B cell (primary cell): ENCODE results near the gene MYZAP. TPM values are rescaled to one million over a fixed set of nuclear protein-coding genes. Genes with fewer than 3 reads are reported as not detected.

ENCODE experiments used
- ATAC-seq: fragments of 200-7000 bp; cut with Tn5 transposase; one replicate; pipeline ENCODE4 v1.10.0; 2021; ENCODE audit warnings: low read depth, mild to moderate bottlenecking, moderate number of reproducible peaks, moderate library complexity
- CTCF ChIA-PET: fragments of 350-600 bp; sonication (Branson Sonifier 250); formaldehyde crosslinking; loops from one replicate; lab custom pipeline; 2021; ENCODE audit warnings: antibody characterized with exemption, inconsistent platforms; lab: Charles Lee
- POLR2A ChIA-PET: fragments of 350-600 bp; sonication (Branson Sonifier 250); formaldehyde crosslinking; loops from one replicate; lab custom pipeline; 2021; ENCODE audit warnings: antibody characterized with exemption; lab: Charles Lee
- DNase-seq: peaks from one replicate; pipeline ENCODE4 v3.0.0; 2013
- H2AFZ ChIP-seq: 2 replicates; pipeline ENCODE4 v1.6.1; 2012; ENCODE audit warnings: mild to moderate bottlenecking, low read depth, low read length; ENCODE audit not compliant: insufficient read depth, poor library complexity, severe bottlenecking
- H3K27ac ChIP-seq, 2 donors: 1 replicate in 1 of 2; 2 replicates in 1 of 2; pipeline ENCODE4 v1.5.1; 2012 to 2013; ENCODE audit warnings: low read length in 2 of 2, mild to moderate bottlenecking in 2 of 2, moderate library complexity in 1 of 2
- H3K27me3 ChIP-seq, 4 experiments: fragments of 200-600 bp in 1 of 4; sonication (generic) in 1 of 4; replicated peaks in 1 of 4; 1 replicate in 2 of 4; 2 replicates in 2 of 4; pipeline versions ENCODE4 v1.6.1 to v1.7.0; 2013 to 2016; ENCODE audit warnings: low read length in 3 of 4, mild to moderate bottlenecking in 2 of 4, mixed read lengths in 1 of 4, moderate library complexity in 1 of 4; ENCODE audit not compliant: insufficient read depth in 4 of 4, control insufficient read depth in 3 of 4; ENCODE audit errors: control extremely low read depth in 1 of 4
- H3K36me3 ChIP-seq, 2 experiments: replicated peaks in 1 of 2; 1 replicate in 1 of 2; 2 replicates in 1 of 2; pipeline versions ENCODE4 v1.6.1 to v1.7.1; 2013; ENCODE audit warnings: low read length in 1 of 2; ENCODE audit not compliant: insufficient read depth in 2 of 2, control insufficient read depth in 1 of 2; ENCODE audit errors: control extremely low read depth in 1 of 2, extremely low read depth in 1 of 2
- H3K4me1 ChIP-seq, 2 donors: fragments of 200-600 bp in 1 of 2; sonication (generic) in 1 of 2; 1 replicate in 1 of 2; 2 replicates in 1 of 2; pipeline versions ENCODE4 v1.5.1 to v1.6.1; 2013 to 2017; ENCODE audit warnings: low read length in 2 of 2; ENCODE audit not compliant: control insufficient read depth in 2 of 2, insufficient read depth in 2 of 2
- H3K4me2 ChIP-seq: replicated peaks from 2 replicates; pipeline ENCODE3; 2012; ENCODE audit warnings: mild to moderate bottlenecking, low read depth, low read length; ENCODE audit not compliant: poor library complexity, severe bottlenecking
- H3K4me3 ChIP-seq, 5 experiments: fragments of 200-600 bp in 1 of 5; sonication (generic) in 1 of 5; 1 replicate in 3 of 5; 2 replicates in 2 of 5; pipeline versions ENCODE4 v1.5.1 to v1.7.0; 2011 to 2016; ENCODE audit warnings: low read length in 4 of 5, mild to moderate bottlenecking in 4 of 5, low read depth in 2 of 5, control low read depth in 1 of 5, moderate library complexity in 1 of 5; ENCODE audit not compliant: insufficient read depth in 1 of 5; ENCODE audit errors: control extremely low read depth in 1 of 5, extremely low read depth in 1 of 5
- H3K79me2 ChIP-seq: fragments of 200-600 bp; sonication (generic); one replicate; pipeline ENCODE4 v1.6.0; 2016; ENCODE audit warnings: low read length; ENCODE audit not compliant: control insufficient read depth, insufficient read depth
- H3K9ac ChIP-seq: fragments of 200-600 bp; sonication (generic); 2 replicates; pipeline ENCODE4 v1.6.1; 2017; ENCODE audit warnings: mild to moderate bottlenecking, low read length, moderate library complexity
- H3K9me3 ChIP-seq, 3 donors: one replicate each; pipeline versions ENCODE4 v1.6.1 to v1.7.1; 2013; ENCODE audit warnings: low read length in 2 of 3; ENCODE audit not compliant: control insufficient read depth in 2 of 3, insufficient read depth in 1 of 3; ENCODE audit errors: control extremely low read depth in 1 of 3
- H4K20me1 ChIP-seq: 2 replicates; pipeline ENCODE4 v1.6.0; 2012; ENCODE audit warnings: mild to moderate bottlenecking, low read length; ENCODE audit not compliant: insufficient read depth, control insufficient read depth, poor library complexity, severe bottlenecking
- H3K27ac Mint-ChIP-seq: one replicate; pipeline ENCODE4 v1.8.0; 2021; ENCODE audit warnings: mixed read lengths
- H3K27me3 Mint-ChIP-seq: one replicate; pipeline ENCODE4 v1.8.0; 2021; ENCODE audit warnings: mixed read lengths
- H3K4me1 Mint-ChIP-seq: one replicate; pipeline ENCODE4 v1.8.0; 2021; ENCODE audit warnings: mixed read lengths
- H3K4me3 Mint-ChIP-seq: one replicate; pipeline ENCODE4 v1.8.0; 2021; ENCODE audit warnings: mixed read lengths
- H3K9me3 Mint-ChIP-seq: one replicate; pipeline ENCODE4 v1.8.0; 2022; ENCODE audit warnings: mixed read lengths; ENCODE audit not compliant: insufficient read depth
- EZH2 ChIP-seq: IDR thresholded peaks from 2 replicates; pipeline ENCODE4 v1.6.1; 2012; ENCODE audit warnings: borderline replicate concordance, low read depth, mild to moderate bottlenecking, moderate library complexity, low read length; ENCODE audit not compliant: insufficient read depth, poor library complexity, severe bottlenecking
- WGBS: methylation state at CpG from one replicate; pipeline ENCODE4 v1.1.5; 2013; ENCODE audit warnings: missing lambda C conversion rate; ENCODE audit not compliant: insufficient coverage; 5-methylcytosine and 5-hydroxymethylcytosine counted together
- intact Hi-C: fragments of 100-400 bp; cut with micrococcal nuclease; formaldehyde crosslinking; loops from one replicate; pipeline ENCODE4 v1.10.0; 2022
- polyA plus RNA-seq: library from polyadenylated mRNA; depleted of rRNA; stranded (reverse); fragments of >200 nt; gene quantifications from 2 replicates; pipeline ENCODE4 v1.2.3, GENCODE V29; 2012
- total RNA-seq, 2 donors: library from RNA; stranded (reverse); fragments of 120-200 nt in 1 of 2; gene quantifications; 1 replicate in 1 of 2; 2 replicates in 1 of 2; pipeline versions ENCODE4 v1.2.3 to v1.2.4, GENCODE V29; 2013 to 2022
- TF ChIP-seq, protein P1 (sequence below): fragments of 200-600 bp; IDR thresholded peaks from one replicate; pipeline ENCODE4 v1.8.0; 2022; ENCODE audit warnings: antibody characterized with exemption, mild to moderate bottlenecking

The MYZAP gene
- total and polyA plus RNA-seq, 2 donors (not counting 1 experiment from before 2014, with no cell fraction given) = 1.0 to 2.8 TPM

GRCh38 chr15:57548351-57548750 is 43.4 kb upstream of the MYZAP start:
- intact Hi-C loops = no loop called here
- no peak for ATAC-seq

GRCh38 chr15:57548835-57549234 is 42.9 kb upstream of the MYZAP start:
- H3K27ac Mint-ChIP-seq = no peak overlapping the region
- Histone ChIP-seq H3K9me3 (no peaks in the 10 kb centered on the region), H4K20me1 (no peaks in the 10 kb centered on the region), H3K9ac (no peak overlapping the region), H3K27ac (no peak overlapping the region), H3K4me3 (no peak overlapping the region), H2AFZ (no peak overlapping the region), H3K4me1 (no peaks in the 10 kb centered on the region), H3K4me2 (no peak overlapping the region), H3K79me2 (no peaks in the 10 kb centered on the region), H3K27me3 (peaks cover 0 to 4% (median 0%) of the 10 kb centered on the region in 4 experiments), H3K36me3 (no peaks in the 10 kb centered on the region)
- DNase-seq (no peak), ATAC-seq (no peak)
- ChIA-PET CTCF (interaction anchor here (0.7 to 1.7 kb wide), 5 partner anchors 11 to 311 kb away, joined by 3 to 5 read pairs (median 3); no protein-coding TSS in a partner anchor), POLR2A (no interaction called here)
- TF ChIP-seq EZH2 = no peak
- TF ChIP-seq, protein P1, sequence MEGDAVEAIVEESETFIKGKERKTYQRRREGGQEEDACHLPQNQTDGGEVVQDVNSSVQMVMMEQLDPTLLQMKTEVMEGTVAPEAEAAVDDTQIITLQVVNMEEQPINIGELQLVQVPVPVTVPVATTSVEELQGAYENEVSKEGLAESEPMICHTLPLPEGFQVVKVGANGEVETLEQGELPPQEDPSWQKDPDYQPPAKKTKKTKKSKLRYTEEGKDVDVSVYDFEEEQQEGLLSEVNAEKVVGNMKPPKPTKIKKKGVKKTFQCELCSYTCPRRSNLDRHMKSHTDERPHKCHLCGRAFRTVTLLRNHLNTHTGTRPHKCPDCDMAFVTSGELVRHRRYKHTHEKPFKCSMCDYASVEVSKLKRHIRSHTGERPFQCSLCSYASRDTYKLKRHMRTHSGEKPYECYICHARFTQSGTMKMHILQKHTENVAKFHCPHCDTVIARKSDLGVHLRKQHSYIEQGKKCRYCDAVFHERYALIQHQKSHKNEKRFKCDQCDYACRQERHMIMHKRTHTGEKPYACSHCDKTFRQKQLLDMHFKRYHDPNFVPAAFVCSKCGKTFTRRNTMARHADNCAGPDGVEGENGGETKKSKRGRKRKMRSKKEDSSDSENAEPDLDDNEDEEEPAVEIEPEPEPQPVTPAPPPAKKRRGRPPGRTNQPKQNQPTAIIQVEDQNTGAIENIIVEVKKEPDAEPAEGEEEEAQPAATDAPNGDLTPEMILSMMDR = no peak
- no peak overlapping the region for H3K4me3 Mint-ChIP-seq
- intact Hi-C loops = no loop called here
- H3K4me1 Mint-ChIP-seq = no peaks in the 10 kb centered on the region
- peaks cover 14% of the 10 kb centered on the region for H3K27me3 Mint-ChIP-seq
- 80% methylated on average over 5 of the region's 5 CpGs for WGBS
- no peaks in the 10 kb centered on the region for H3K9me3 Mint-ChIP-seq

More at GRCh38 chr15:57548351-57548750, 43.4 kb upstream of the MYZAP start:
- Histone ChIP-seq H2AFZ (no peak overlapping the region), H4K20me1 (no peaks in the 10 kb centered on the region), H3K4me2 (no peak overlapping the region), H3K9ac (no peak overlapping the region), H3K9me3 (no peaks in the 10 kb centered on the region), H3K27me3 (peaks cover 0 to 2% (median 0%) of the 10 kb centered on the region in 4 experiments), H3K27ac (no peak overlapping the region), H3K4me1 (no peaks in the 10 kb centered on the region), H3K36me3 (no peaks in the 10 kb centered on the region), H3K79me2 (no peaks in the 10 kb centered on the region), H3K4me3 (no peak overlapping the region)
- no peaks in the 10 kb centered on the region for H3K9me3 Mint-ChIP-seq
- no peaks in the 10 kb centered on the region for H3K4me1 Mint-ChIP-seq
- 73% methylated on average over 2 of the region's 2 CpGs for WGBS
- H3K27ac Mint-ChIP-seq = no peak overlapping the region
- H3K27me3 Mint-ChIP-seq = peaks cover 19% of the 10 kb centered on the region
- DNase-seq = no peak
- H3K4me3 Mint-ChIP-seq = no peak overlapping the region
- ChIA-PET POLR2A (no interaction called here), CTCF (interaction anchor here (0.7 to 1.7 kb wide), 6 partner anchors 10 to 312 kb away, joined by 3 to 5 read pairs (median 3); no protein-coding TSS in a partner anchor)
- TF ChIP-seq, protein P1 = no peak
- TF ChIP-seq EZH2 = no peak
